Loucy (cell line): ENCODE data around the gene DNAH7.

Experiments
- H2AFZ ChIP-seq: fragments of 200-600 bp; sonication (generic); 2 replicates; pipeline ENCODE4 v1.6.0; 2016; ENCODE audit warnings: antibody characterized with exemption, mild to moderate bottlenecking, low read length, moderate library complexity
- H3F3A ChIP-seq: fragments of 200-600 bp; 2 replicates; pipeline ENCODE4 v1.6.0; 2016; ENCODE audit warnings: antibody characterized with exemption, low read depth, mild to moderate bottlenecking
- H3K27me3 ChIP-seq: fragments of 200-600 bp; sonication (generic); 2 replicates; pipeline ENCODE4 v1.6.1; 2014; ENCODE audit warnings: low read length, mild to moderate bottlenecking; ENCODE audit not compliant: insufficient read depth, poor library complexity, severe bottlenecking
- H3K36me3 ChIP-seq: fragments of 200-600 bp; sonication (generic); 2 replicates; pipeline ENCODE4 v1.6.1; 2016; ENCODE audit warnings: low read length; ENCODE audit not compliant: insufficient read depth
- H3K4me1 ChIP-seq: fragments of 200-600 bp; sonication (generic); 2 replicates; pipeline ENCODE4 v1.5.1; 2014; ENCODE audit warnings: low read length, mild to moderate bottlenecking; ENCODE audit not compliant: insufficient read depth, poor library complexity, severe bottlenecking
- H3K4me2 ChIP-seq: fragments of 200-600 bp; sonication (generic); 2 replicates; pipeline ENCODE4 v1.6.0; 2014; ENCODE audit warnings: antibody characterized with exemption, low read length, low read depth, mild to moderate bottlenecking; ENCODE audit not compliant: poor library complexity, severe bottlenecking
- H3K4me3 ChIP-seq: fragments of 200-600 bp; sonication (generic); 2 replicates; pipeline ENCODE4 v1.5.1; 2014; ENCODE audit warnings: low read length, mild to moderate bottlenecking, mixed read lengths; ENCODE audit not compliant: poor library complexity, severe bottlenecking
- H3K79me2 ChIP-seq: fragments of 200-600 bp; sonication (generic); 2 replicates; pipeline ENCODE4 v1.6.1; 2014; ENCODE audit warnings: low read length; ENCODE audit not compliant: insufficient read depth
- H3K9ac ChIP-seq: fragments of 200-600 bp; sonication (generic); 2 replicates; pipeline ENCODE4 v1.6.0; 2014; ENCODE audit warnings: mild to moderate bottlenecking, low read depth, low read length, moderate library complexity; ENCODE audit not compliant: poor library complexity, severe bottlenecking
- H3K9me2 ChIP-seq: fragments of 200-600 bp; sonication (generic); replicated peaks from 2 replicates; pipeline ENCODE4 v1.6.1; 2016; ENCODE audit warnings: low read depth, low read length, mixed read lengths
- H3K9me3 ChIP-seq: fragments of 200-600 bp; sonication (generic); 2 replicates; pipeline ENCODE4 v1.6.1; 2014; ENCODE audit warnings: mild to moderate bottlenecking, antibody characterized with exemption, low read length, low read depth; ENCODE audit not compliant: insufficient read depth
- H4K20me1 ChIP-seq: fragments of 200-600 bp; sonication (generic); 2 replicates; pipeline ENCODE4 v1.6.0; 2014; ENCODE audit warnings: antibody characterized with exemption, low read length, mild to moderate bottlenecking; ENCODE audit not compliant: insufficient read depth, poor library complexity, severe bottlenecking
- CTCF ChIP-seq: fragments of 200-600 bp; sonication (generic); conservative IDR thresholded peaks from 2 replicates; pipeline ENCODE4 v1.5.1; 2014; ENCODE audit warnings: mild to moderate bottlenecking, antibody characterized with exemption, low read length
- EZH2phosphoT487 ChIP-seq: fragments of 200-600 bp; IDR thresholded peaks from 2 replicates; pipeline ENCODE4 v1.6.1; 2018; ENCODE audit warnings: antibody characterized with exemption, mild to moderate bottlenecking, moderate library complexity, borderline replicate concordance

Gene DNAH7

DNA sequence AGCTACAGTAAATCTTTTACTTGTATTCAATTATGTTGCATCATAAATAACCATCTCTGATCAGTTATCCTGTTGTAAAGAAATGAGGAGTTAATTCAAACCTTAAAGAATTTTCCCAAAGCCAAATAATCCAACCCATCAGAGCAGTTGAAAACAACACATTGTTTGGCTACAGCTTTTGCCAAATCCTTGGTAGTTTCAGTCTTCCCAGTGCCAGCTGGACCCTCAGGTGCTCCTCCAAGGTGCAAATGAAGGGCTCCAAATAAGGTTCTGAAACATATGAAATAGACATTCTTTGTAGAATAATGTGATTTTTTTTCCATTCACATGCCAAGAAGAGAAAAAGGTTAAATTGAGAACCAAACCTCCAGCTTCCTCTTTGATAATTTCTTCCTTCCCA, 158.7 kb downstream of the DNAH7 start:
- H3K4me1 ChIP-seq: no peaks in the 10 kb centered on the region
- no peaks in the 10 kb centered on the region for H4K20me1 ChIP-seq
- H3F3A ChIP-seq: no peaks in the 10 kb centered on the region
- no peaks in the 10 kb centered on the region for H3K9me3 ChIP-seq
- no peak overlapping the region for H2AFZ ChIP-seq
- H3K79me2 ChIP-seq: no peaks in the 10 kb centered on the region
- no peaks in the 10 kb centered on the region for H3K36me3 ChIP-seq
- H3K9ac ChIP-seq: no peak overlapping the region
- H3K4me3 ChIP-seq: no peak overlapping the region
- H3K9me2 ChIP-seq: no peaks in the 10 kb centered on the region
- H3K27me3 ChIP-seq: no peaks in the 10 kb centered on the region
- TF ChIP-seq EZH2phosphoT487 (no peak), CTCF (no peak)
- H3K4me2 ChIP-seq: no peak overlapping the region

DNA sequence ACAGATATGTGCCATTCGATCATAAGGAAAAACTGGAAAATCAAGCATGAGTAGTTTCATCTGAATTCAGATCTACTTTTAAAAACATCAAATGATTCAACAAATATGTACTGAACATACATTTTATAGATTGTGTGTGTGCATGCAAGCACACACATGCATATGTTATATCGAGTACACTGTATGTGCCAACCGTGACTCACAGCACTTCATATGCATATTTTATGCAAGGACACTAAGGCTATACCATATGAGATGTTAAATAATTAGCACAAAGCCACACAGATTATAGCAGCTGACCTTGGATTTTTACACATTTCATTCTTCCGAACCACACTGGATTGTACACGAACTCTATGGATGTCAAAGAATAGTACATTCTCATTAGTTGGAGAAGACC, 161.2 kb downstream of the DNAH7 start:
- Histone ChIP-seq H3K9ac (no peak overlapping the region), H3K79me2 (no peaks in the 10 kb centered on the region), H4K20me1 (no peaks in the 10 kb centered on the region), H3F3A (no peaks in the 10 kb centered on the region), H3K4me3 (no peak overlapping the region), H3K4me1 (no peaks in the 10 kb centered on the region), H3K27me3 (no peaks in the 10 kb centered on the region), H3K36me3 (no peaks in the 10 kb centered on the region), H3K9me2 (no peaks in the 10 kb centered on the region), H3K4me2 (no peak overlapping the region), H3K9me3 (no peaks in the 10 kb centered on the region), H2AFZ (no peak overlapping the region)
- TF ChIP-seq CTCF (no peak), EZH2phosphoT487 (no peak)

- Histone ChIP-seq H2AFZ (no peak overlapping the region), H3K27me3 (no peaks in the 10 kb centered on the region), H3K4me1 (no peaks in the 10 kb centered on the region), H3K9ac (no peak overlapping the region), H4K20me1 (no peaks in the 10 kb centered on the region), H3K36me3 (no peaks in the 10 kb centered on the region), H3K9me3 (no peaks in the 10 kb centered on the region), H3K79me2 (no peaks in the 10 kb centered on the region), H3F3A (no peaks in the 10 kb centered on the region), H3K9me2 (no peaks in the 10 kb centered on the region), H3K4me3 (no peak overlapping the region), H3K4me2 (no peak overlapping the region)
- TF ChIP-seq EZH2phosphoT487: no peak
- TF ChIP-seq CTCF: no peak
These were observed 164.7 kb downstream of the DNAH7 start for GRCh38 chr2:195903956-195904355.
